DND-41 (cell line): ENCODE measurements around the gene GHRL.

Source experiments
- ATAC-seq: fragments of 200-7000 bp; cut with Tn5 transposase; 3 replicates; pipeline ENCODE4 v1.9.1; 2021; ENCODE audit warnings: low read depth; ENCODE audit not compliant: insufficient read depth
- DNase-seq: peaks from one replicate; pipeline ENCODE4 v3.0.0-alpha.2; 2020
- H2AFZ ChIP-seq: 2 replicates; pipeline ENCODE4 v1.6.0; 2012; ENCODE audit warnings: low read depth, low read length
- H3K27ac ChIP-seq: 2 replicates; pipeline ENCODE4 v1.5.1; 2012; ENCODE audit warnings: low read length, inconsistent platforms
- H3K27me3 ChIP-seq: fragments of 200-600 bp; sonication (generic); 2 replicates; pipeline ENCODE4 v1.6.0; 2012; ENCODE audit warnings: low read length, mild to moderate bottlenecking, inconsistent platforms; ENCODE audit not compliant: insufficient read depth, poor library complexity
- H3K36me3 ChIP-seq: 2 replicates; pipeline ENCODE4 v1.5.1; 2012; ENCODE audit warnings: low read length, inconsistent platforms; ENCODE audit not compliant: insufficient read depth
- H3K4me1 ChIP-seq: 2 replicates; pipeline ENCODE4 v1.5.1; 2012; ENCODE audit warnings: mild to moderate bottlenecking, low read length; ENCODE audit not compliant: insufficient read depth
- H3K4me2 ChIP-seq: 2 replicates; pipeline ENCODE4 v1.6.0; 2012; ENCODE audit warnings: mild to moderate bottlenecking, moderate library complexity, low read length, inconsistent platforms; ENCODE audit not compliant: insufficient read depth
- H3K4me3 ChIP-seq, 2 experiments: fragments of 200-600 bp in 1 of 2; shearing (Covaris generic) in 1 of 2; 2 replicates each; pipeline ENCODE4 v1.5.1; 2012 to 2016; ENCODE audit warnings: inconsistent platforms in 2 of 2, low read length in 2 of 2, mild to moderate bottlenecking in 2 of 2, low read depth in 1 of 2, moderate library complexity in 1 of 2
- H3K79me2 ChIP-seq: 2 replicates; pipeline ENCODE4 v1.6.0; 2012; ENCODE audit warnings: low read length, inconsistent platforms; ENCODE audit not compliant: insufficient read depth
- H3K9ac ChIP-seq: 2 replicates; pipeline ENCODE4 v1.6.0; 2012; ENCODE audit warnings: low read depth, mild to moderate bottlenecking, inconsistent platforms, low read length, moderate library complexity
- H3K9me3 ChIP-seq: 2 replicates; pipeline ENCODE4 v1.5.1; 2012; ENCODE audit warnings: low read length, moderate library complexity, mild to moderate bottlenecking, inconsistent platforms; ENCODE audit not compliant: insufficient read depth, severe bottlenecking
- H4K20me1 ChIP-seq: 2 replicates; pipeline ENCODE4 v1.6.0; 2012; ENCODE audit warnings: low read length; ENCODE audit not compliant: insufficient read depth
- CTCF ChIP-seq: IDR thresholded peaks from 2 replicates; pipeline ENCODE4 v1.5.1; 2012; ENCODE audit warnings: borderline replicate concordance, low read length, moderate library complexity, mild to moderate bottlenecking; ENCODE audit not compliant: poor library complexity, severe bottlenecking; ENCODE audit errors: extremely low read depth
- EZH2 ChIP-seq: IDR thresholded peaks from 3 replicates; pipeline ENCODE4 v1.6.1; 2012; ENCODE audit warnings: borderline replicate concordance, low read depth, mild to moderate bottlenecking, moderate library complexity, low read length, inconsistent platforms; ENCODE audit not compliant: severe bottlenecking

GHRL gene

DNA sequence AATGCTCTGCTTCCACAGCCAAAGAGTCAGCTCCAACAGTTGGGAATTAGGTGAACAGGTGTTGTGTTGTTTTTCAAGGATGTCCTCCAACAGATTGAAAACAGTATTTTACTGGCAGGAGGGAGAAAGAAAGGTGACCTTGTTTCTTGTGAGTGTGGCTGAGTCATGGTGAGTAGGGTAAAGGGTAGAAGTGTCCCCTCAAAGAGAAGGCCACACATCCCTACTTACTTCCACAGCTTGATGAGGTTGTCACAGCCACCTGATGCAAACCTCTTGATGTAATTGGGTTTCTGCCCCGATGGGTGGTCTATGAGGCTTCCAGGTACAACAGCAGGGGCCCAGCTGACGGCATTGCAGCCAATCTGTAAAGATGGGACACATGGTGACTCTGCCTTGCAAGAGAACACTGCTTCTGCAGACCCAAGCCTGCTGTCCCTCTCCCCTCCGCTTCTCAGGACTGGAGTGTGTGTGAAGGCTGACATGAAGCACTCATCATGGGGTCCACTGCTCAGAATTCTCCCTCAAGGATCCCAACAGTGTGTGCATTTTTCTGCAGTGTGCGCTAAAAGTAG is 12.7 kb upstream of the GHRL start:
- Histone ChIP-seq H2AFZ (no peak overlapping the region), H3K4me1 (no peaks in the 10 kb centered on the region), H3K27ac (no peak overlapping the region), H3K36me3 (peaks cover 88% of the 10 kb centered on the region), H3K27me3 (no peaks in the 10 kb centered on the region), H4K20me1 (peaks cover 12% of the 10 kb centered on the region), H3K79me2 (no peaks in the 10 kb centered on the region), H3K9me3 (no peaks in the 10 kb centered on the region), H3K4me3 (no peak overlapping the region), H3K9ac (no peak overlapping the region), H3K4me2 (no peak overlapping the region)
- DNase-seq (no peak), ATAC-seq (no peak)
- no peak for TF ChIP-seq EZH2
- TF ChIP-seq CTCF = no peak

DNA sequence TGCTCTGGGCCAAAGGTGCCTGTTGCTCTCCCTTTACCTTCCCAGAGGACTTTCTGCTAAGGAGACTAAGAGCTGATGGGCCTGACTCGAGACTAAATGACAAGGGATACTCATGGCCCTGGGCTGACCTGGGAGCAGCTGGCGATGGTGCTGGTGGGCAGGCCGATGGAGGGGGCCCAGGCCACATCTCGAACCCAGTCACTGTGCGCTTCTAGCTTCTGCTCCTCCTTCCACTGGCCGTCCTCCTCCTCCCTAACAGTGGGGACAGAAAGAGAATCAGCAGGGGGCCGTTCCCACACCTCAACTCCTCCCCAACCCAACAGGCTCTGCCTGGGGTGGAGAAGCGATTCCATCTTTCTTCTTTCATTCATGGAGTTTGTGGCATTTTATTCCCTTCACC is 12.2 kb upstream of the GHRL start:
- ATAC-seq = no peak
- Histone ChIP-seq H2AFZ (no peak overlapping the region), H3K4me3 (no peak overlapping the region), H3K36me3 (peaks cover 88% of the 10 kb centered on the region), H3K4me1 (no peaks in the 10 kb centered on the region), H3K9me3 (no peaks in the 10 kb centered on the region), H3K9ac (no peak overlapping the region), H3K27ac (no peak overlapping the region), H3K27me3 (no peaks in the 10 kb centered on the region), H3K79me2 (no peaks in the 10 kb centered on the region), H3K4me2 (no peak overlapping the region), H4K20me1 (peaks cover 16% of the 10 kb centered on the region)
- TF ChIP-seq EZH2 = no peak
- no peak for DNase-seq

GRCh38 chr3:10303785-10304184 is 11.0 kb upstream of the GHRL start:
- TF ChIP-seq EZH2 (no peak), CTCF (no peak)
- no peak overlapping the region for H3K27ac ChIP-seq
- H3K36me3 ChIP-seq = peaks cover 91% of the 10 kb centered on the region
- H3K9ac ChIP-seq = no peak overlapping the region
- H3K79me2 ChIP-seq = no peaks in the 10 kb centered on the region
- no peaks in the 10 kb centered on the region for H3K27me3 ChIP-seq
- H3K4me2 ChIP-seq = no peak overlapping the region
- H3K4me3 ChIP-seq = no peak overlapping the region
- peaks cover 19% of the 10 kb centered on the region for H4K20me1 ChIP-seq
- H3K4me1 ChIP-seq = no peaks in the 10 kb centered on the region
- no peaks in the 10 kb centered on the region for H3K9me3 ChIP-seq
- ATAC-seq (no peak), DNase-seq (no peak)
- no peak overlapping the region for H2AFZ ChIP-seq

DNA sequence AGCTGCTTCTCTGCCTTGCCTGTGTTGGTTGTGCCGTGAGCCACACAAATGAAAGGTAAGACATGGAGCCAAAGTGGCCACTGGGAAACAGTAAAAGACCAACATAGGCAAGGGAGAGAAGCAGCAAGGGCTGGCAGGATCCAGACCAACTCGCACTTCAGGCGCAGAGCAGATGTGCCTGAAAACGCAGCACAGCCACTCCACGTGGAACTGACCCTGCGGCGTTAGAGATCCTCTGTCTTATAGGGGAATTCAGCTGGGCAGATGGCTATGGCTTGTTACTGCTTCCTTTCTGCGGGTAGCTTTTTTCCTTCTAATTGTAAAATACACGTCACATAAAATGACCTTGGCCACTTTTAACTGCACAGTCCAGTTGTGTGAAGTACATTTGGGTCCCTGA is 10.4 kb upstream of the GHRL start:
- DNase-seq = no peak
- no peak overlapping the region for H2AFZ ChIP-seq
- ATAC-seq = no peak
- no peak overlapping the region for H3K9ac ChIP-seq
- H3K27me3 ChIP-seq = no peaks in the 10 kb centered on the region
- no peaks in the 10 kb centered on the region for H3K79me2 ChIP-seq
- H3K36me3 ChIP-seq = peaks cover 87% of the 10 kb centered on the region
- H3K4me3 ChIP-seq = no peak overlapping the region
- peaks cover 19% of the 10 kb centered on the region for H4K20me1 ChIP-seq
- no peak for TF ChIP-seq CTCF
- TF ChIP-seq EZH2 = no peak
- H3K9me3 ChIP-seq = no peaks in the 10 kb centered on the region
- no peak overlapping the region for H3K27ac ChIP-seq
- no peak overlapping the region for H3K4me2 ChIP-seq
- no peaks in the 10 kb centered on the region for H3K4me1 ChIP-seq
